ENCODE measurements around the gene ARFGAP2.

GRCh38 chr11:47163898-47164297 is 12.8 kb downstream of the ARFGAP2 start:
- TF ChIP-seq CTCF (IDR thresholded peaks at IDR 0.05; ENCODE audit: insufficient read depth, low read length) (no peak), GABPA (IDR thresholded peaks at IDR 0.05; ENCODE audit: low read depth) (no peak), POLR2AphosphoS5 (IDR thresholded peaks at IDR 0.05; ENCODE audit: low read depth) (no peak), SPI1 (IDR thresholded peaks at IDR 0.05; ENCODE audit: borderline replicate concordance, low read depth) (no peak)

Measured in HL-60 (cell line).